Esophagus muscularis mucosa (tissue), 4 donors: ENCODE results near the gene NAA80. TPM values are rescaled to one million over a fixed set of nuclear protein-coding genes. Genes with fewer than 3 reads are reported as not detected.

ENCODE experiments used
- DNase-seq: peaks from one replicate; pipeline ENCODE4 v3.0.0-alpha.2; 2017; ENCODE audit errors: extremely low spot score
- H3K27ac ChIP-seq, 4 donors: fragments of 200-600 bp; sonication (generic); replicated peaks in 1 of 4; 1 replicate in 3 of 4; 2 replicates in 1 of 4; pipeline ENCODE4 v1.5.1; 2016 to 2019; ENCODE audit warnings: mild to moderate bottlenecking in 1 of 4
- H3K27me3 ChIP-seq, 4 donors: fragments of 200-600 bp; sonication (generic); one replicate each; pipeline versions ENCODE4 v1.5.1 to v1.6.0; 2016 to 2019
- H3K36me3 ChIP-seq, 4 donors: fragments of 200-600 bp; sonication (generic); one replicate each; pipeline ENCODE4 v1.5.1; 2016 to 2019
- H3K4me1 ChIP-seq, 4 donors: fragments of 200-600 bp; sonication (generic); one replicate each; pipeline ENCODE4 v1.5.1; 2016 to 2019
- H3K4me3 ChIP-seq, 4 donors: fragments of 200-600 bp; sonication (generic); 1 replicate in 2 of 4; 2 replicates in 2 of 4; pipeline ENCODE4 v1.5.1; 2016 to 2019; ENCODE audit warnings: mild to moderate bottlenecking in 4 of 4, moderate library complexity in 1 of 4
- H3K9me3 ChIP-seq, 4 donors: fragments of 200-600 bp; sonication (generic); 1 replicate in 3 of 4; 2 replicates in 1 of 4; pipeline ENCODE4 v1.5.1; 2016 to 2019
- EP300 ChIP-seq: sonication (generic); formaldehyde crosslinking; IDR thresholded peaks from one replicate; pipeline ENCODE4 v1.6.1; 2017; ENCODE audit warnings: antibody characterized with exemption
- POLR2A ChIP-seq: fragments of 450-650 bp; IDR thresholded peaks from one replicate; pipeline ENCODE4 v1.6.1; 2017; ENCODE audit warnings: antibody characterized with exemption, moderate library complexity, mild to moderate bottlenecking, low read depth
- POLR2AphosphoS5 ChIP-seq, 2 donors: sonication (generic); formaldehyde crosslinking; IDR thresholded peaks; one replicate each; pipeline ENCODE4 v1.6.1; 2017; ENCODE audit warnings: antibody characterized with exemption in 2 of 2
- WGBS: methylation state at CpG from one replicate; pipeline ENCODE4 v1.1.5; 2018; 5-methylcytosine and 5-hydroxymethylcytosine counted together
- intact Hi-C: fragments of 100-400 bp; cut with DNase I; formaldehyde crosslinking; loops from one replicate; pipeline ENCODE4 v1.15.1; 2023
- total RNA-seq, 4 donors: library from RNA; depleted of rRNA; stranded (reverse); fragments of >200 nt; gene quantifications; one replicate each; pipeline versions ENCODE4 v1.1.0 to v1.2.1, GENCODE V29; 2016
- TF ChIP-seq, protein P1 (sequence below), 3 experiments: fragments of 200-600 bp in 2 of 3; fragments of 450-650 bp in 1 of 3; sonication (generic) in 2 of 3; IDR thresholded peaks; one replicate each; pipeline ENCODE4 v1.5.1; 2017 to 2019; ENCODE audit warnings: antibody characterized with exemption in 3 of 3, mild to moderate bottlenecking in 2 of 3, moderate library complexity in 1 of 3

Gene NAA80
- total RNA-seq, 4 donors from 2014 or later: 6.8 to 9.5 (median 8.0) TPM

DNA sequence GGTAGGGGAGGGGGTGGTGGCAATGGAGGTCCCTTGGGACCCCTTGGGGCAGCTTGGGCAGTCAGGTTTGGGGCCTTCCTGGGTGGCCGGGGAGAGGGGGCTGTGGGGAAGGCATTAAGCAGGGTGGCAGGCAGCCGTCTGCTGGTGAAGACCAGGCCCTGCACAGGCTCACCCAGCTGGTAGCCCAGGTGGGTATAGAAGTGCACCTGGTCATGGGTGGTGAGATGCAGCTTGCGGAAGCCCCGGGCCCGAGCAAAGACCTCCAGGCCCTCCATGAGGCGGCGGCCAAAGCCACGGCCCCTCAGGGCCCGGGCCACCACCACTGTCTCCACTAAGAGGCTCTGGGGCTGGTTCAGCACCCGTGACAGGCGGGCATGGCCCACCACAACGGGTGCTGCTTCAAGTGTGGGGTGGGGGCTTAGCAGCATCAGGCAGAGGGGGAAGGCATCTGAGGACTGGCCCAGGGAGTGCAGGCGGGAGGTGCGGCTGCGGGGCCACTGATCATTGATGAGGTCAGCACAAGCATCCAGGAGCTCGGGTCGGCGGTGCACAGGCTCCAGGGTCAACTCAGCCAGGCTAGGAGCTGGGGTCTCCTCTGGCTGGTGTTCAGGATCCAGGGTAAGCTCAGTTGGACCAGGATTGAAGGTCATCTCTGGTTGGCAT, 2.4 kb downstream of the NAA80 start:
- H3K4me1 ChIP-seq: peaks cover 35 to 49% (median 43%) of the 10 kb centered on the region in 4 donors
- 95% methylated on average over 7 of the region's 18 CpGs for WGBS
- intact Hi-C loops: no loop called here

DNA sequence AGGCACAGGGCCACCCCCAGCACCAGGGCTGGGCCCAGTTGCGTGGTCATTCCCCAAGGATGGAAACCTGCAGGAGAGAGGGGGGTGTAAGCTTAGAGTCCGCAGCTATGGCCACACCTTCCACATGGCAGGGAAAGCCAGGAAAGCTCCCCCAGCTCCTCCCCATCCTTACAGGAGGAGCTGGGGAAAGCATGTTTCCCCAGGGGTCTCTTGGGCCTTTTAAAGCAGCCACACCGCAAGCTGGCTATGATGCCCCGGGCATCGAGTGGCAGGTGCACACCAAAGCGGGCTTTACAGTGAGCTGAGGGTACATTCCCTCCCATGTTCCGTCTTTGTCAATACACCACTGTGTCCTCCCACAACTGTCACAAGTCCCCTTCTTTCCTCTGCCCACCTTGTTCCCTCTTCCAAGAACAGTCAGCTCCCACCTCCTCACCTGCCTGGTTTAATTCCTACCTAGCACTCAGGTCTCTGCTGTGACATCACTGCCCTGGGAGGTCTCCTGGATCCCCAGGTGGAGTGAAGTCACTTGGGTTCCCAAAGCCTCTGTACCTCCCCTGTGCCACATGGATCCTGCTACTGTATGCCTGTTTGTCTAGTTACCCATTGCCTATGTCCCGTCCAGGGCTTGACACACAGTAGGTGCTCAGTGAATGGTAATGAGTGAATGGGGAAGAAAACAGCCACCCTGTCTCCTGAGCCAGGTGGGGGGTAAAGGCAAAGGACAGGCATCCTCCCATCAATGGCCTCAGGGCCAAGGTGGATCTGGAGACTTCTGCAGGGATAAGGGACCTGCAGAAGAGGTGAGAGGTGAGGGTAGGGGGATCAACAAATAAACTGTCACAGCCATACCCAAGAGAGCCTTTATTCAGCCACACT, 3.4 kb downstream of the NAA80 start:
- no peak overlapping the region for H3K4me3 ChIP-seq
- no peak overlapping the region for H3K27ac ChIP-seq
- WGBS: 82% methylated on average over 6 of the region's 8 CpGs
- no peaks in the 10 kb centered on the region for H3K27me3 ChIP-seq
- intact Hi-C loops: no loop called here
- peaks cover 40 to 55% (median 47%) of the 10 kb centered on the region in 4 donors for H3K4me1 ChIP-seq
- DNase-seq: no peak
- no peak for TF ChIP-seq EP300
- TF ChIP-seq, protein P1, sequence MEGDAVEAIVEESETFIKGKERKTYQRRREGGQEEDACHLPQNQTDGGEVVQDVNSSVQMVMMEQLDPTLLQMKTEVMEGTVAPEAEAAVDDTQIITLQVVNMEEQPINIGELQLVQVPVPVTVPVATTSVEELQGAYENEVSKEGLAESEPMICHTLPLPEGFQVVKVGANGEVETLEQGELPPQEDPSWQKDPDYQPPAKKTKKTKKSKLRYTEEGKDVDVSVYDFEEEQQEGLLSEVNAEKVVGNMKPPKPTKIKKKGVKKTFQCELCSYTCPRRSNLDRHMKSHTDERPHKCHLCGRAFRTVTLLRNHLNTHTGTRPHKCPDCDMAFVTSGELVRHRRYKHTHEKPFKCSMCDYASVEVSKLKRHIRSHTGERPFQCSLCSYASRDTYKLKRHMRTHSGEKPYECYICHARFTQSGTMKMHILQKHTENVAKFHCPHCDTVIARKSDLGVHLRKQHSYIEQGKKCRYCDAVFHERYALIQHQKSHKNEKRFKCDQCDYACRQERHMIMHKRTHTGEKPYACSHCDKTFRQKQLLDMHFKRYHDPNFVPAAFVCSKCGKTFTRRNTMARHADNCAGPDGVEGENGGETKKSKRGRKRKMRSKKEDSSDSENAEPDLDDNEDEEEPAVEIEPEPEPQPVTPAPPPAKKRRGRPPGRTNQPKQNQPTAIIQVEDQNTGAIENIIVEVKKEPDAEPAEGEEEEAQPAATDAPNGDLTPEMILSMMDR (IDR thresholded peaks at IDR 0.05): no peak
- TF ChIP-seq POLR2AphosphoS5 (IDR thresholded peaks at IDR 0.05): no peak
- H3K9me3 ChIP-seq: no peaks in the 10 kb centered on the region
- H3K36me3 ChIP-seq: peaks cover 0 to 9% (median 0%) of the 10 kb centered on the region in 4 donors

More for the DNA sequence above, 2.4 kb downstream of the NAA80 start:
- Histone ChIP-seq H3K27ac (no peak overlapping the region), H3K27me3 (no peaks in the 10 kb centered on the region), H3K36me3 (peaks cover 0 to 9% (median 0%) of the 10 kb centered on the region in 4 donors), H3K9me3 (no peaks in the 10 kb centered on the region), H3K4me3 (no peak overlapping the region)
- no peak for TF ChIP-seq POLR2AphosphoS5 (IDR thresholded peaks at IDR 0.05)
- no peak for TF ChIP-seq POLR2A
- TF ChIP-seq EP300: no peak
- TF ChIP-seq, protein P1 (IDR thresholded peaks at IDR 0.05): no peak
- no peak for DNase-seq

DNA sequence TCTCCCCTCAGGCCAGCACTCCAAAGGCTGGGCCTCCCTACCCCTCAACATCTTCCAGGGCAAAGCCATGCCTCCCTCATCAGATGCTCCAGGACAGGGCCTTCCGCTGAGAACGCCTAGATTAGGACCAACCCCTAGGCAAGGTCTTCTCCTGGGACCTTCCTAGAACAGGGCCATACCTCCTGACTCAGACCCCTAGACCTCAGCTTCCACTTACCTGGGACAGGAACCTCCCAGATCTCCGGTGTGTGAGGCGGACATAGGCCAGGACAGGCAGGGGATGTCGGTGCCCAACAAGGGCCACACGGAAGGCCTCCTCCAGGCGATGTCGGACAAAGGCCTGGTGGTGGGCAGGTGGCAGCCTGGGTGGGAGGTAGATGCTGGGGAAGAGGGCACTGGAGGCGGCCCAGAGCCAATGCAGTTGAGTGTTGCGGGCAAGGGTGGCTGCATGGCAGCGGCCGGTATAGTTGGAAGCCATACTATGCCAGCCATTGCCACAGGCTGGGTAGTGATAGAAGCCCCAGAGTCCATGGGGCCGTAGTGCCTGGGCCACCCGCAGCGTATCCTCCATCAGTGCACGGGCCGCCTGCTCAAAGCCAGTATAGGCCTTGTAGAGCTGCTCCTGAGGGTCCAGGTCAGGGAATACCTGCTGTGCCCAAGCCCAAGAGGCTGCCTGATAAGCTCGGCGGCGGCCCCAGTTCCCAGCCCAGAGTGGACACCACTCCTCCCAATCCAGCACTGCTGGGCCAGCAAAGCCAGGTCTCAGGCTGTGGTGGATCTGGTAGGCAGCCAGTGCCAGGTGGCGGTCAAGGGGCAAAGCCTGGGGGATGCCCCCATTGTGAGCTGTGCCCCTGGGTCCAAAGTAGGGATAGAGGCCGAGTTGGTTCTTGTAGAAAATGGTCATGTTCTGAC, 4.5 kb downstream of the NAA80 start:
- H3K36me3 ChIP-seq: peaks cover 8 to 17% (median 9%) of the 10 kb centered on the region in 4 donors
- no peak for DNase-seq
- H3K9me3 ChIP-seq: no peaks in the 10 kb centered on the region
- WGBS: 92% methylated on average over 22 of the region's 22 CpGs
- no peak overlapping the region for H3K4me3 ChIP-seq
- no peaks in the 10 kb centered on the region for H3K27me3 ChIP-seq
- H3K27ac ChIP-seq: no peak overlapping the region
- intact Hi-C loops: no loop called here
- TF ChIP-seq POLR2AphosphoS5 (IDR thresholded peaks at IDR 0.05) (no peak), EP300 (no peak), POLR2A (no peak)
- TF ChIP-seq, protein P1 (IDR thresholded peaks at IDR 0.05): no peak
- H3K4me1 ChIP-seq: peaks cover 33 to 55% (median 44%) of the 10 kb centered on the region in 4 donors

DNA sequence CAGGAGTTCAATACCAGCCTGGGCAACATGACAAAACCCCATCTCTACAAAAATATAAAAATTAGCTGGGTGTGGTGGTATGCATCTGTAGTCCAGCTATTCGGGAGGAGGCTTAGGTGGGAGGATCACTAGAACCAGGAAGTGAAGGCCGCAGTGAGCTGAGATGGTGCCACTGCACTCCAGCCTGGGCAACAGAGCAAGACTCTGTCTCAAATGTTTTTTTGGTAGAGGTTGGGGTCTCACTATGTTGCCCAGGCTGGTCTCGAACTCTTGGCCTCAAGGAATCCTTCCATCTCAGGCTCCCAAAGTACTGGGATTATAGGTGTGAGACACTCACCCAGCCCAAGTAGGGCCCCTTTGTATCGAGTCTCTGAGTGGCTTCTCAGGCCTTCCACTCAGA, 5.1 kb downstream of the NAA80 start:
- 100% methylated on average over 4 of the region's 4 CpGs for WGBS
- H3K4me1 ChIP-seq: peaks cover 32 to 54% (median 42%) of the 10 kb centered on the region in 4 donors
- no peak overlapping the region for H3K27ac ChIP-seq

More for the DNA sequence above, 5.1 kb downstream of the NAA80 start:
- TF ChIP-seq POLR2A (no peak), POLR2AphosphoS5 (IDR thresholded peaks at IDR 0.05) (no peak), EP300 (no peak)
- TF ChIP-seq, protein P1 (IDR thresholded peaks at IDR 0.05): no peak
- no peaks in the 10 kb centered on the region for H3K27me3 ChIP-seq
- no peak for DNase-seq
- no peak overlapping the region for H3K4me3 ChIP-seq
- peaks cover 14 to 24% (median 15%) of the 10 kb centered on the region in 4 donors for H3K36me3 ChIP-seq
- intact Hi-C loops: no loop called here
- H3K9me3 ChIP-seq: no peaks in the 10 kb centered on the region
